GM21447 (cell line): ENCODE results near the gene PDXDC1.
"Not testable (repeated sequence)": the region's sequence is repeated elsewhere in the genome, so short reads cannot be mapped to it uniquely, and the experiment has no call there.

Source experiments
- ATAC-seq: cut with Tn5 transposase; IDR thresholded peaks from one replicate; pipeline ENCODE4 v1.9.1; 2021; ENCODE audit not compliant: unreplicated experiment

The PDXDC1 gene

DNA sequence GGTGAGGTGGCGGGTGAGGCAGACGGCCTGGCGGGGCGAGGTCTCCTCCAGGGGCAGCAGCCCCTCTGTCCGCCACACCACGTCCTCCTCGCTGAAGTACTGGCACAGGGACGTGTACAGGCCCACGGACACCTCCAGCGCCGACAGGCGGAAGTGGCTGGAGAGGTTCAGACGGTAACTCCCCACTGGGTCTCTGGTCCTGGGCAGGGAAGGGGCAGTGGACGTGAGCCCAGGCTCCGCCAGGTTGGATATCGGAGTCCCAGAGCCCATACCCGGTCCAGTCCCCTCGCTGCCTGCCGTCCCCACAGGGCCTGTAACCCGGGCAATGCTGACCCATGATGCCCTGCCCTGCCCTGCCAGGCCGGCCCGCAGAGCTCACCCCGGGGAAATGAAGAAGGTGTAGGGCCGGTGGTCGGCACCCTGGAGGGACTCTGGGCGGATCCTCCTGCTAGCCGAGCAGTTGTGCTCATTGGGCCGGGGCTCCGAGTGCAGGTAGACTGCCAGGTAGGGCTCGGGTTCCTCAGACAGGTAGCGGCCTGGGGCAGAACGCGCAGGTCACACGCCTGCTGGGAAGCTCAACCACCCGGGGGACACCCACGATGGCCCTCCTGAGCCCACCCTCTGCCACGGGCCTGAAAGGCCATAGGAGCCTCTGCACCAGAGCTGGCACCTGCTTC, 155.6 kb downstream of the PDXDC1 start:
- not testable (repeated sequence) for ATAC-seq

DNA sequence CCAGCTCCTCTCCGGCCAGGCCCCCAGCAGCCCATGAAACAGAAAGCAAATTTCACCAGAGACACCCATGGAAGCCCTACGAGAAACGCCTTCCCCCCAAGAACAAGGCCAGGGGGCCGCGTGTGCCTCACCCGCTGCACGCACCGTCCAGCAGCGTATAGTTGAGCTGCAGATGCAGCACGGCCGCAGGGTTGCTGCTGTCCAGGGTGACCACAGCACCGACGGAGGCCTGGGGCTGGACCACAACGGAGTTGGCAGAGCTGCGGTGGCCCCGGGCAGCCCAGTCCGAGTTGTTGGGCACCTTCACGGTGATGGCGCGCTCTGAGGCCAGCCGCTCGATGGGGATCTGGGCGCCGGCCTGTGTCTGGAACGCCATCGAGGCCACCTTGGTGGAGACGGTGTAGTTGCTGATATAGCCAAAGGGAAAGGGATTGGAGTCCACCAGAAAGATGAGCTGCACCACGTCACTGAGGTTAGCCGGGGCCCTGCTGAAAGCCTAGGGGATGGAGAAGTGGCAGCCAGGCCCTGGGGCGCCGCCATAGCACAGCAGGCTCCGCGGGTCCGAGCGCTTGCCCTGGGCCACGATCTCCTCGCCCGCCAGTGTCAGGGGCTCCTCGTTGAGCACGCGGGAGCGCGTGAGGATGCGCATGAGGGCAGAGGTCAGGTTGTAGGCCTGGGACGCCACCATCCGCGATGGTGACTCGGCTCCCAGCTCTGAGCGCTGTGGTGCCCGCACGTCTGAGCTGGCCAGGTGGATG, 156.3 kb downstream of the PDXDC1 start:
- ATAC-seq: not testable (repeated sequence)

DNA sequence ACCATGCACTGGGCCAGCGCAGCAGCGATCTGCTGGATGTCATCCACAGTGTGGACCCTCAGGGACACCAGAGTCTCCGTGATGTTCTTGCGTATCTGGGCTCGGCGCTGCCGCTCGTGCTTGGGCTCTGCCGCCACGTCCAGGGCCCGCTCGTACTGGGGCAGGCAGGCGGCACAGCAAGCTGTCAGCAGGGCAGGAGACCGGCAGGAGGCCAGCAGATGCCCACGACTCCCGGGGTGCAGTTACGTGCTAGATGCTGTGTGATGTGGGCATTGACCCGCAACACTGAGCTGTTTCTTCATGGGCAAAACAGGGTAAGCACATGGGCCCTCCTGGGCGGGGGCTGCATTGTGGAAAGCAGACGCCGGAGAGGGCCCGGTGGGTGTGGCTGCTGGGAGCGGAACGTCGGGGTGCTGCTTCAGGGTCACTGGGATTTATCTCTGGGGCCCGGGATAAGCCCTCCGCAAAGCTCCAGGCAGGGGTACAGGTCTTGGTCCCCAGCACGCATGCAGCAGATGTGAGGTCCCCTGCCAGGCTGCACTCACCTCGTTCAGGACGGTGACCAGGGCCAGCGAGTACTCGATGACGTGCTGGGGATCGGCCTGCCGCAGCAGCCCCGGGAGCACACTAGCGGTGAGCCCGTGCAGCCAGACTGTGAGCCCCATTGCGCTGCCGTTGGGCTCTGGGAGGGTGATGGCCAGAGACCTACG, 158.0 kb downstream of the PDXDC1 start:
- ATAC-seq: not testable (repeated sequence)

DNA sequence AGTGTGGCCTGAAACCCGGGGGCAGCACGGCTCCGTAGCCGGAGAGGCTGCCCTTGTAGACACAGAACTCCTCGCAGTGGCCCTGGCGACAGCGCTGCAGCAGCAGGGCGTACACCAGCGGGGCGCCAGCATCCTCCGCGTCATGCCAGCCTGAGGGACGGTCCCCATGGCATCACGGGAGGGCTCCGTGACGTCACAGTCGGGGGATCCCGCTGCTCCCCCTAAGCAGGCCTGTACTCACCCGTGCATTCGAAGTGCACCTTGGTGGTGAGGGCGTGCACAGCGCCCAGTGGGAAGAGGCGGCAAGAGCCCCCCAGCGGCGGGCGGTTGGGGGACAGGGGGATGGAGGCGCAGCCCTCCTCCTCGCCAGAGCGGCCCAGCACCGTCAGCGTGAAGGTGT, 158.7 kb downstream of the PDXDC1 start:
- ATAC-seq: not testable (repeated sequence)

DNA sequence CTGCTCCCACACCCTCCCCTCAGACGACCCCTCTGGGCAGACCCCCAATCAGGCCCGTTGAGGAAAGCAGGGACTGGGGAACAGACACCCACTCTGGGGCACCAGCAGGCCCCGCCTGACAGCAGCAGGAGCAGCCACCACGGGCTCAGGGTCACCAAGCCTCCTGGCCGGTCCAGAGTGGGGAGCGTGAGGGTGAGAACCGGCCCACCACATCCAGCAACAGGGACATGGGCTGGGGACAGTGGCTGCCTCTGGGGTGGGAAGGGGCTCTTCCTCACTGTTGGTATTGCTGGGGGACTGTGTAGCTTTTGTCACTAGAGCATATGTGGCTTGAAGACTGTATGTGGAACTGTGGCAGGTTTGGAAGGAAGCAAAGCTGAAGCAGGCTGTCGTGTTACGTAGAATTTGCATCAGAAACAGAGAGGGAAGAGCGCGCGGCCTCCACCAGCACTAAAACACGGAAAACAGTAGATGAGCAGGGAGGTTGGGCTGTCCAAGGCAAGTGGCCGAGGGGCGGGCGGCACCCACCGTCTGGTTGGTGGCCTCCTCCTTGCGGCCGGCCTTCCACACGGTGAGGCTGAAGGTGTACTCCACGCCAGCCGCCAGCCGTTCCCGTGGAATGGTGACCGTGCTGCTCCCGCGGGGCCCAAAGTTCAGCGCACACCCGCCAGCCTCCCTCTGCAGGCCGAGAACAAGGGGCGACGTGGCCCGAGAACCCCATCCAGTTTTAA, 160.1 kb downstream of the PDXDC1 start:
- not testable (repeated sequence) for ATAC-seq

DNA sequence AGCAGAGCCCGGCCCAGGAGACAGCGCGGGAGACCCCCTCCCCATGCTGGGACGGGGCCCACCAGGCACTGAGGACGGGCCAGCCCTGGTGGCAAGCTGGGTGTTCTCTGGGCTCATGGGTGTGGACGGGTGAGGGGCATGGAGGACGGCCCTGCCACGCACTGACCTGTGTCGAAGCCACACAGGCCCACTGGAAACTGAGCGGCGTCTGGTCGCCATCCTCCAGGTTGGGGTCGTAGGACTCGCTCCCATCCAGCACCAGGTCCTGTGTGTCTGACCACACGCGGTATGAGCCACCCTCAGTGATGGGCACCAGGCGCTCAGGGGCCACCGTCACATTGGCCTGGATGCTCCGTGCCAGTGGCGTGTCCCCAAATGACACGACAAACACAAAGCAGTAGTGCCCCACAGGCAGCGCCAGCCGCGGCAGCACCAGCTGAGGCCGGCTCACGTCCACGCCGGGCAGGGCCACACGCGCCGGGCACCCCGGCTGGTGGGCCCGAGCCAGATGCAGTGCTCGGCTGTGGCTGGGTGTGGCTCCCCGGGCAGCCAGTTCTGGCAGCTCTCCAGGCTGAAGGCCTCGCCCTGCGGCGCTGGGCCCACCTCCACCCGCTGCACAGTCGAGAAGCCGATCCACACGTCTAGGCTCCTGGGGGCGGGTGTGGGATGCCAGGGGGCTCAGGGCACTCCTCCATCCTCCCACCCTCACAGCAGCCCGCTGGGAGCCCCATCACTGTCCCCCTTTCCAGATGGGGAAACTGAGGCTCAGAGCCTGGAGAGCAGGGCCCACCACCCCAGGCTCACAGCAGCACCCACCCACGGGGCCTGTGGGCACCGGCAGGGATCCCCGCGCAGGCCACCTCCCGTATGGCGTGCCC, 160.9 kb downstream of the PDXDC1 start:
- ATAC-seq: not testable (repeated sequence)

DNA sequence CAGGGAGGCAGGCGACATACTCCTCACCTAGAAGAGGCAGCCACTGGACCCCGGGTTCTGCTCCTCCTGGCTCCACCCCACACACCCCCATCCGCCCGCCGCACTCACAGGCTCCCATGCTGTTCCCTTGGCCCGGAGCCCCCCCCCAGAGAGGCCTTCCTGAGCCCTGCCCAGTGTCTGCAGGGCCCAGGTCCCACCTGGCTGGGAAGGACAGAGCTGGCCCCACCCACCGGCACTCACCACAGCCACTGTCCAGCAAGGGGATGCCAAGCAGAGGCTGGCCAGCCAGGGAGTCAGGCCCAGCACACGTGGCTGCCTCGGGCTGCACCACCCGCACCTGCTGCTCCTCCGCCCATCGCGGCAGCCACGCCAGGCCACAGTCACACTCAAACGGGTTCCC, 162.7 kb downstream of the PDXDC1 start:
- not testable (repeated sequence) for ATAC-seq

DNA sequence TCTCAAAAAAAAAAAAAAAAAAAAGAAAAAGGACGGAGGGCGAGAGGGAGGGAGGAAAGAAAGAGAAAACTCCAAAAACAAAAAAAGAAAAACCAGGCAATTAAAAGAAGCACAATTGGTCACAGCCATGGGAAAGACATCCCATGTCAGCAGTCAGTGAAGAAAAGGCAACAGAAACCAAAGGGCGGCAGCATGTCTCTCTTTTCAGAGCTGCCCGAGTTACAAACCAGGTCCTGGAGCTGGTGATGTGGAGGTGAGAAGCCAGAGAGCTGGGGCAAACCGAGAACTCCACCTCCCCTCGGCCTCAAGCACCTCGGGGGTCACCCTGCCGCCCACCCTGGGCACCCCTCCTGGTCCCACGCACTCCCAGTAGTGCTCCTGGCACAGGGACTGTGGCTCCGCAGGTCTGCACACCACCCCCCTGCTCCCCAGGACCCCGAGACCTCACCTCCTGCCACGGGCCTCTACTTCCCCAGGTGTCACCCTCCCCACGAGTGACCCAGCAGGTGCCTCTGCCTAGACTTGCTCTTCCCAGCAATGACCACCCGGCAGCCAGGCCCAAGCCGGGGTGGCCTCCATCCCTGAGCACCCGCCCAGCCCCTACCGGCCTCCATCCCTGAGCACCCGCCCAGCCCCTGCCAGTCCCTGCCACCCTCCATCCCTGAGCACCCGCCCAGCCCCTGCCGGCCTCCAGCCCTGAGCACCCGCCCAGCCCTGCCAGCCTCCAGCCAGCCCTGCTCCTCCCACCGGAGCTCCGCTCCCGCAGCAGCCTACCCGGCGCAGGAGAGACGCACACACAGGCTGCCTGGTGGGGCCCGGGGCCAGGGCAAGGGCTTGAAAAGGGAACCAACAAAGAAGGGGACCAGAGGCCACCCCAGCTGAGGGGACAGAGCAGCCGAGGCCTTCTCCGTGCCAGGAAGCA, 165.9 kb downstream of the PDXDC1 start:
- ATAC-seq: not testable (repeated sequence)

DNA sequence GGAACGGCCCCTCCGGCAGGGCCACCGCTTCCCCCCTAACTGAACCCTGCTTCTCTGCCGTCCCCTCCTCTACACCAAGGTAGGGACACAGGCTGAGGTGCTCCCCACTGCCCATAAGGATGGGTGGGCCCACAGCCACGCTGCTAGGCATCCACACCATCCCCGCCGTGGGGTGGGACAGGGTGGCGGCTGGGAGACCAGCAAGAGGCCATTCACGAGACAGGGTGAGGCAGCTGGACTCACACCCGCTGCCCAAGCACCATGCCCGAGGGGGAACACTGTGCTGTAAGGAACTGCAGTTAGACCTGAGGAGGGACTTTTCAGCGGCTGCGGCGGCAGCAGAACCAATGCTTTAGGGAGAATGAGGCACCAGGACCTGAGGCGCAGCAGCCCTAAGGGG, 166.8 kb downstream of the PDXDC1 start:
- ATAC-seq: no peak

DNA sequence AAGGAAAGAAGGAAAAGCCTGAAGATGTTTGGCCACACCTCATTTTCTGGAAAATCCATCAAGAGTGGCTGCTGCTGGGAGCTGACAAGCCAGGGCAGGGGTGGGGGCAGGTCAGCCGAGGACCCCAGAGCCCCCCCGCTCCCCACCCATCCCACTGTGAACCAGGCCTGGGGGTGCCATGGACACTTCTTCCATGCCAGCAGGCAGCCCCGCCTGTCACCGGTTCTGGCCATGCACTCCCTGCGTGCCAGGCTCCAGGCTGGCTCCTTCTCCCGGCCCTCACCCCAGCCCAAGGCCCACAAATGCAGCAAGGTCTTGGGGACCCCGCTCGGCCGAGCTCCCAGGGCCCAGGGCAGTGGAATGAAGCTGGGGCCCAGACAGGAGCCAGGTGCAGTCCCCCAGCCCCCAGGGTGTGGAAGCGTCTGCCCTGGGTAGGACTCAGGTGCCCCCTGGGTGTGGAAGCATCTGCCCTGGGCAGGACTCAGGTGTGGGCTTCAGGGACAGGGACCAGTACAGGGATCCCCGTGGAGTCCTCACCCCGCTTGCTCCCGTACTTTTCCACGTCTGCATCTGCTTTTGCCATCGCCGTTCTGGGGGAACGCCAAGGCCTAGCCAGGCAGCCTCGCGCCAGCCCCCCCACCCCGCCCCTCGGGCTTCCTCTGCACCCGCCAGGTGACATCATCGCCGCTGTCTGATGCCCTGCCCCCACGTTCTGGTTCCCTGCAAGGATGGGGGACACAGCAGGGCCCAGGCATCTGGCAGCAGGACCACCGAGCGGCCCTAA, 167.5 kb downstream of the PDXDC1 start:
- not testable (repeated sequence) for ATAC-seq

DNA sequence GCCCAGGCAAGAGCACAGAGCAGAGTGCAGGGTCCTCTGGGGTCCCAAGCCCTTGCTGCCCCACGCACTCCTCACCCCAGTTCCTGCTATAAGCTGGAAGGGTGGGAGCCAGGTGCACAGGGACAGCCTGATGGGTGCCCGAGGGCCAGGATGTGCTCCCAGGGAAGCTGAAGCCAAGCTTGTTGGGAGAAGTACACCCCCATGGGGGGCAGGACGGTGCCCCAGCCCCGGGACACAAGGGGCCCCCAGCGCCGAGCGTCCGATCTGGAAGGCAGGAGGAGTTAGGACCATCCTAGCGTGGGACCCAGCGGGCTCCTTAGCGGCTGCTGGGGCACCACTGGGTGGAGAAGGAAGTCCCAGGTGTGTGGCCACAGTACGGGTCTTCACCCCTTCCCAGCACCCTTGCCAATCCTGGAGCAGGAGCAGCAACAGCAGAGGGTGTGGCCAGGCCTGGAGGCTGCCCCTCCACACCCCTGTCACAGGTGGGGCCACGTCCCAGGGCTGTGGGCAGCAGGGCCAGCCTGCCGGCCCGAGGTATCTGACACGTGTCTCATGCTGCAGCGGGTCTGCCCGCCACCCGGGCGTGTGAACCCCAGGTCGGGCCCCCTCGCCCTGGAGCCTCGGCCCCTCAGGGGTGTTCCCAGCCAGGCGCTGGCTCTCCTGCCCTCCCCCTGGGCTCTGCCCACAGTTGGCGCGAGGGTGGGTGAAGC, 168.2 kb downstream of the PDXDC1 start:
- not testable (repeated sequence) for ATAC-seq

DNA sequence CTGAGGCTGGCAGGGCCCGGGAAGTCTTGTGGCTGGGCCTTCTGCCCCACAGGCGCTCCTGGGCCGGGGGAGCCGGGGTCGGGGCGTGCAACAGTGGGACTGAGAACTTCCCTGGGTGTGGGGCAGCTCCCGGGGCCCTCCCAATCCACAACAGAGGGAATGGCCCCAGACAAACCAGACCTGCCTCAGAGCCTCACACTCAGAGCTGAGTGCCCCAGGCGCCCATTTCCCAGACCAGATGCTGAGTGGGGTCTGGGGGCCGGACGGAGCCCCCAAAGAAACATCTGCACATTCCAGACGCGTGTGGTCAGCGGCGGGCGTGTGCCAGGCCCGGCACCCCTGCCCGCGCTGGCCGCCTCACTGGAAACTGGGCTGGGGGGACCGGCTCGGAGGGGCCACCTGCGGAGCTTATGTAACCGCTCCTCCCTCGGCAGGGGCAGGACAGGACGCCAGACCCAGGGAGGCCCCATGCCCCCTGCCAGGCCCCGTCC, 168.8 kb downstream of the PDXDC1 start:
- not testable (repeated sequence) for ATAC-seq

DNA sequence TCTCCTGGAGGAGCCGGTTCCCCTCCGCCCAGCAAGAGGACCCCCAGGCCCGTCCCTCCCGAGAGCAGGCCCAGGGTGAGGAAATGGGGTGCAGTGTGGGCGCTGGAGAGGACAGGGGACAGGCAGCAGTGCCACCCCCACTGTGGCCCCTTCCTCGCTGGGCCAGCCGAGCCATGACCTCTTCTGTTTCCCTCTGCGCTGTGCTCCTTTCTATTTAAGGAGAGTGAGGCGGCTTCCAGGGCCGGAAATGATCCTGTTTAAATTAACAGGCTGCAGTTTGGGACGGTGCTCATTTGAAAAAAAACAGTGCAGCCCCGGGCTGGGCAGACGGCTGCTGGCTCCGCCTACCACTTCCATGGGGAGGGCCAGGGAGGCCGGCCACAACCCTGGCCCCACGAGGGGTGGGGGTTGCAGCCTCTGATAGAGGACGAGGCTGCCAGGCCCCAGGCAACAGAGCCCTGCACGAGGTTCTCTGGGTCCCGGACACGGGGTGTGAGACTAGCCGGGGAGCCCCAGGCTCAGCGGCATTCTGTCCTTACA, 169.3 kb downstream of the PDXDC1 start:
- not testable (repeated sequence) for ATAC-seq

DNA sequence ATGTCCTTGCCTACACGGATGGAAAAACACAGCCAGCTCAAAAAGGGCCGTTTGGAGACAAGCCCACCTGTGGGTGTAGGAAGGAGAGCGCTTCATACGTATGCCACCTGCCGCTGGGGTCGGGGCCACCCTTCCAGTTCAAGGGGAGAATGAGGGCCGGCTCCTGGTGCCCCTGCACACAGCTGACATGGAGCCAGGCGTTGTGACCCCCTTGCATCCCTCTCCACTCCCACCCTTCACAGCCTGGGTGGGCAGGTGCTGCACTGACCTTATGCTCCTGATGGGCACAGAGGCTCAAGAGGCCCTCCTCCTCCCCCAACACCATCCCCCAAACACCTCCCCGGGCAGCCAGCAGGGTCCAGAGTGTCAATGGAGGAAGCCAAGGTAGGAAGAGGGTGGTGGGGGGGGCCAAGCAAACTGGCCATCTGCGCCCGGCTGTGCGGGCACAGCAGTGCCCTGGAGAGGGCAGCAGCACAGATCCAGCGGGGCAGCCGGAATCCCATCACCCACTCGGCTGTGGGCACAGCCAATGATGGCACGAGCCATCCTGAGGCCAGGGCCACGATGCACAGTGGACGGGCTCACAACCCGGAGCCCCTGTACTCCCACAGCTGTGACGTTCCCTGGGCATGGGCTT, 170.1 kb downstream of the PDXDC1 start:
- ATAC-seq: not testable (repeated sequence)

DNA sequence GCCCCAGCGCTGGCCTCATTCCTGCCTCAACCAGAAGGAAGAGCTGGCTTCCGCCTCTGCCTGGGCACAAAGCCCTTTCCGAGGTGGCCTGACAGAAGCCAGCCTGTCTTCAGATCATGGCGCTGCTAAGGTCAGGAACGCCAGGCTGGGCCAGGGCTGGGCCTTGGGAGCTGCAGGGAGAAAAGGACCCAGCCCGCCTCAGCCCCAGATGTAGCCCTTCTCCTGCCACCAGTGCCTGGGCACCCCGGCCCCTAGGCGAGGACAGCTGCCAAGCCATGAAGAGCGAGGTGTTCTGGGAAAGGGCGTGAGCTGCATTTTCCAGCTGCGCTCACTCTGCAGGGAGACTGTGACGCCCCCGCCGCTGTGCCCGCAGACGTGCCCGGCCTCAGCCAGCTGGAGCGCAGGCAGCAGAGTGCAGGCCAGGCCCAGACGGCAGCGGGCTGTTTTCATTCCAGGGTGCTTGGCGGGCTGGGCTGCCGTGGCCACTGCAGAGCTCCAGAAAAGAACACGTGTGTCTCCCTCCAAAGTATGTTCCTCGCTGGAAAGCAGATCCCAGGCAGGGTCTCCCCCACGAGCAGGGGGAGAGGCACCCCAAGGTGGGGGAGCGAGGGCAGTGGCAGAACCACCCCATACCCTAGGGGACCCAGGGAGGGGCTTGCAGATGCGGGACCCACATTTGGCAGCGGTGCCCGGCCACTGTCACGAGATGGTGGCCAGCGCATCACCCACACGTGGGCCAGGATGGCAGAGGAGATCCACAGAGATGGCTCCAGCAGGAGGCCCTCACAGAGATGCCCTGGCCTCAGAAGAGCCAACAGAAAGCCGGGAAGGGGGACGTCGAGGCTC, 170.8 kb downstream of the PDXDC1 start:
- ATAC-seq: not testable (repeated sequence)

DNA sequence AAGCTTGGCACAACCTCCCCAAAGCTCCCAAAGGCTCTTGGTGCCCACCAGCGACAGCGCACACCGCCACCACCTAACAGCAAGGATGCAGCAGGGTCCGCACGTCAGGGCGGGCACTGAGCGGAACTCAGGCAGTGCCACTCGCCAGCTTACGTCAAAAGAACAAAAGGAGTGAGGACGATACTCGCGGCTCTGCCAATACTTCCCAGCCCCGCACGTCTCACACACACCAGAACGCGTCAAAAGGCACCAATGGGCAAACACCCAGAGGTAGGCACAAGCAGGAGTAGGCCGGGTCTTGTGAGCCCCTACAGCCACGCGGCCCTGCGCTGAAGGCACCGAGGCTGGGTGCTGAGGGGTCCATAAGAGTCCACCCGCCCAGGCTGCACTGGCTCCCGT, 171.4 kb downstream of the PDXDC1 start:
- ATAC-seq: not testable (repeated sequence)
